ENCODE measurements around the gene SNX15.
"Not testable (repeated sequence)": the region's sequence is repeated elsewhere in the genome, so short reads cannot be mapped to it uniquely, and the experiment has no call there.

The SNX15 gene

DNA sequence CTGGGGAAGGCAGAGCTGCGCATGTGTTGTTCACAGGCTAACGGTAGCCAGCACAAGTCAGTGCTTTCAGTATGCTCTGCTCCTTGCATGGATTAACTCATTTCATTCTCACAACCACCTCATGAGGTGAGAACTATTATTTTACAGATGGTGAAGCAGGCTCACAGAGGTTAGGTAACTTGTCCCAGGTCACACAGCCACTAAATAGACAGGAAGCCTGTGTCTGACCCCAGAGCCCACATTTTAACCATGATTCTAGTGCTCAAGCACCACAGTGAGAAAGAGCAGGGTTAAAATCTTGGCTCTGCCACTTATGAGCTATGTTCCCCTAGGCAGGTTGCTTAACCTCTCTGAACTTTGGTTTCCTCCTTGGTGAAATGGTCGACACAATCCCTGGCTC is 6.2 kb upstream of the SNX15 start:
- Histone ChIP-seq H3K36me3 (ENCODE audit: insufficient read depth, low read length) (peaks cover 40% of the 10 kb centered on the region), H3K27ac (ENCODE audit: low read depth, low read length, poor library complexity, severe bottlenecking) (no peak overlapping the region), H2AFZ (ENCODE audit: low read length) (no peak overlapping the region), H3K9me2 (ENCODE audit: low read depth, low read length) (no peaks in the 10 kb centered on the region), H3K9ac (ENCODE audit: low read length) (no peak overlapping the region), H3K79me2 (ENCODE audit: insufficient read depth, low read length) (no peaks in the 10 kb centered on the region), H3K4me3 (ENCODE audit: low read depth, low read length, poor library complexity, severe bottlenecking) (no peak overlapping the region), H3K27me3 (ENCODE audit: insufficient read depth, low read length) (no peaks in the 10 kb centered on the region), H3F3A (ENCODE audit: insufficient read depth, low read length) (no peaks in the 10 kb centered on the region), H4K20me1 (ENCODE audit: insufficient read depth, low read length) (no peaks in the 10 kb centered on the region), H3K4me2 (ENCODE audit: low read length) (no peak overlapping the region), H3K4me1 (ENCODE audit: insufficient read depth, low read length, severe bottlenecking) (no peaks in the 10 kb centered on the region), H3K9me3 (ENCODE audit: low read length) (no peaks in the 10 kb centered on the region)
- TF ChIP-seq, protein P1, sequence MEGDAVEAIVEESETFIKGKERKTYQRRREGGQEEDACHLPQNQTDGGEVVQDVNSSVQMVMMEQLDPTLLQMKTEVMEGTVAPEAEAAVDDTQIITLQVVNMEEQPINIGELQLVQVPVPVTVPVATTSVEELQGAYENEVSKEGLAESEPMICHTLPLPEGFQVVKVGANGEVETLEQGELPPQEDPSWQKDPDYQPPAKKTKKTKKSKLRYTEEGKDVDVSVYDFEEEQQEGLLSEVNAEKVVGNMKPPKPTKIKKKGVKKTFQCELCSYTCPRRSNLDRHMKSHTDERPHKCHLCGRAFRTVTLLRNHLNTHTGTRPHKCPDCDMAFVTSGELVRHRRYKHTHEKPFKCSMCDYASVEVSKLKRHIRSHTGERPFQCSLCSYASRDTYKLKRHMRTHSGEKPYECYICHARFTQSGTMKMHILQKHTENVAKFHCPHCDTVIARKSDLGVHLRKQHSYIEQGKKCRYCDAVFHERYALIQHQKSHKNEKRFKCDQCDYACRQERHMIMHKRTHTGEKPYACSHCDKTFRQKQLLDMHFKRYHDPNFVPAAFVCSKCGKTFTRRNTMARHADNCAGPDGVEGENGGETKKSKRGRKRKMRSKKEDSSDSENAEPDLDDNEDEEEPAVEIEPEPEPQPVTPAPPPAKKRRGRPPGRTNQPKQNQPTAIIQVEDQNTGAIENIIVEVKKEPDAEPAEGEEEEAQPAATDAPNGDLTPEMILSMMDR (IDR thresholded peaks at IDR 0.05; ENCODE audit: low read length) = no peak
- no peak for TF ChIP-seq EZH2 (IDR thresholded peaks at IDR 0.05; ENCODE audit: borderline replicate concordance, low read length)

DNA sequence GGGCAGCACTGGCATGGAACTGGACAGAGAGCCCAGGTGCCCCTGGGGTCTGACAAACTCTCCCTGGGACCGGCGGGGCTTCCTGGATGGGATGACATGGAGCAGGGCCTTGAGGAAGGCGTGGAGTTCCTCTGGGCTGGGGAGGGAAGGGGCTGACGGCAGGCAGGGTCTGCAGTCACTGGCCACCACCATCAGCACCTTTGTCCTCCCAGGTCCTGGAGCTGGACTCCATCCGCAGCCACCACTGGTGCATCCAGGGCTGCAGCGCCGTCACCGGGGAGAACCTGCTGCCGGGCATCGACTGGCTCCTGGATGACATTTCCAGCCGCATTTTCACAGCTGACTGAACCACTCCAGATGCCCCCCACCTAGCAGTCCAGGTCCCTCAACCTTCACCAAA is 5.7 kb upstream of the SNX15 start:
- no peaks in the 10 kb centered on the region for H3K4me1 ChIP-seq (ENCODE audit: insufficient read depth, low read length, severe bottlenecking)
- no peak overlapping the region for H3K9ac ChIP-seq (ENCODE audit: low read length)
- H3K27me3 ChIP-seq (ENCODE audit: insufficient read depth, low read length) = no peaks in the 10 kb centered on the region
- H3K9me2 ChIP-seq (ENCODE audit: low read depth, low read length) = no peaks in the 10 kb centered on the region
- no peak overlapping the region for H3K4me2 ChIP-seq (ENCODE audit: low read length)
- H3K36me3 ChIP-seq (ENCODE audit: insufficient read depth, low read length) = peaks cover 40% of the 10 kb centered on the region
- H2AFZ ChIP-seq (ENCODE audit: low read length) = no peak overlapping the region
- TF ChIP-seq, protein P1 (IDR thresholded peaks at IDR 0.05; ENCODE audit: low read length) = no peak
- no peak for TF ChIP-seq EZH2 (IDR thresholded peaks at IDR 0.05; ENCODE audit: borderline replicate concordance, low read length)
- H3K27ac ChIP-seq (ENCODE audit: low read depth, low read length, poor library complexity, severe bottlenecking) = no peak overlapping the region
- H4K20me1 ChIP-seq (ENCODE audit: insufficient read depth, low read length) = no peaks in the 10 kb centered on the region
- no peak overlapping the region for H3K4me3 ChIP-seq (ENCODE audit: low read depth, low read length, poor library complexity, severe bottlenecking)
- no peaks in the 10 kb centered on the region for H3K79me2 ChIP-seq (ENCODE audit: insufficient read depth, low read length)
- no peaks in the 10 kb centered on the region for H3K9me3 ChIP-seq (ENCODE audit: low read length)
- no peaks in the 10 kb centered on the region for H3F3A ChIP-seq (ENCODE audit: insufficient read depth, low read length)

DNA sequence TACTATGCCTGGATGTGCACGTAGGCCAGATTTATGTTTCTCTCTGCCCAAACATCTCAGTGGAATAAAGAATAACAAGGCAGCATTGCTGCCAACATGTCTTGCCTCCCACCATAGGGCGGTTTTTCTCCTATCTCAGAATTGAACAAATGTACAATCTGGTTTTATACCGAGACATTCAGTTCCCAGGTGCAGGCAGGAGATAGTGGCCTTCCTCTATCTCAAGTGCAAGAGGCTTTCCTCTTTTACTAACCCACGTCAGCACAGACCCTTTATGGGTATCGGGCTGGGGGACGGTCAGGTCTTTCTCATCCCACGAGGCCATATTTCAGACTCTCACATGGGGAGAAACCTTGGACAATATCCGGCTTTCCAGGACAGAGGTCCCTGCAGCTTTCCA is 3.7 kb upstream of the SNX15 start:
- not testable (repeated sequence) for H3K4me3 ChIP-seq (ENCODE audit: low read depth, low read length, poor library complexity, severe bottlenecking); H3K27me3 ChIP-seq (ENCODE audit: insufficient read depth, low read length); H3F3A ChIP-seq (ENCODE audit: insufficient read depth, low read length); H2AFZ ChIP-seq (ENCODE audit: low read length); H3K79me2 ChIP-seq (ENCODE audit: insufficient read depth, low read length); H4K20me1 ChIP-seq (ENCODE audit: insufficient read depth, low read length); H3K9ac ChIP-seq (ENCODE audit: low read length); H3K27ac ChIP-seq (ENCODE audit: low read depth, low read length, poor library complexity, severe bottlenecking); H3K9me3 ChIP-seq (ENCODE audit: low read length); H3K4me2 ChIP-seq (ENCODE audit: low read length); H3K9me2 ChIP-seq (ENCODE audit: low read depth, low read length)
- Histone ChIP-seq H3K36me3 (ENCODE audit: insufficient read depth, low read length) (peaks cover 28% of the 10 kb centered on the region), H3K4me1 (ENCODE audit: insufficient read depth, low read length, severe bottlenecking) (peaks cover 13% of the 10 kb centered on the region)

DNA sequence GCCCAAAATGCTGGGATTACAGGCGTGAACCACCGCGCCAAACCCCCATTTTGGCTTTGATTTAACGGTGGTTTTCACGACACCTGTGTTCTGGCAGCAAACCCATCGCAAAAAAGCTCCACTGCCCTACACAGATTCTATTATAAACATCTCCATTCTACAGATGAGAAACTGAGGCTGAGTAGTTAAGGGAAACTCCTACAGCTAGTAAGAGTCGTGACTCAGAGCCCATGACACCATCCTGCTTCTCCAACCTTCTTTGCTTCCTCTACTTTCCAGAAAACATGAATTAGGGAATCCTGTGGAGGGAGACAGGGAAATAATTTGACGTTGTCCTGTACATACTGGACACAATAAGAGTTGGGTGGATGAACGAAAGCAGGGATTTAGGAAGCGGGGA is 429 bp upstream of the SNX15 start:
- TF ChIP-seq, protein P1 (IDR thresholded peaks at IDR 0.05; ENCODE audit: low read length) = no peak
- no peak for TF ChIP-seq EZH2 (IDR thresholded peaks at IDR 0.05; ENCODE audit: borderline replicate concordance, low read length)
- H2AFZ ChIP-seq (ENCODE audit: low read length) = peak overlapping the region; percentile 75; the same call in 1 of the 2 replicates
- H3K4me3 ChIP-seq (ENCODE audit: low read depth, low read length, poor library complexity, severe bottlenecking) = peak overlapping the region; percentile 70
- no peak overlapping the region for H3K27ac ChIP-seq (ENCODE audit: low read depth, low read length, poor library complexity, severe bottlenecking)
- no peaks in the 10 kb centered on the region for H3K9me3 ChIP-seq (ENCODE audit: low read length)
- peak overlapping the region; percentile 92 for H3K4me2 ChIP-seq (ENCODE audit: low read length)
- no peaks in the 10 kb centered on the region for H4K20me1 ChIP-seq (ENCODE audit: insufficient read depth, low read length)
- peak overlapping the region; percentile 83 for H3K9ac ChIP-seq (ENCODE audit: low read length)
- H3K9me2 ChIP-seq (ENCODE audit: low read depth, low read length) = no peaks in the 10 kb centered on the region
- 0 out of 2 replicates have a peak, but pooled peaks cover 3% of the 10 kb centered on the region for H3K36me3 ChIP-seq (ENCODE audit: insufficient read depth, low read length)
- H3F3A ChIP-seq (ENCODE audit: insufficient read depth, low read length) = no peaks in the 10 kb centered on the region
- no peaks in the 10 kb centered on the region for H3K27me3 ChIP-seq (ENCODE audit: insufficient read depth, low read length)
- H3K79me2 ChIP-seq (ENCODE audit: insufficient read depth, low read length) = no peaks in the 10 kb centered on the region
- H3K4me1 ChIP-seq (ENCODE audit: insufficient read depth, low read length, severe bottlenecking) = peaks cover 16% of the 10 kb centered on the region

Measured in OCI-LY1 (cell line).